GM19240 (cell line): ENCODE data around the gene MLLT3.

Source experiments
- DNase-seq: peaks from one replicate; pipeline ENCODE4 v3.0.0; 2011; ENCODE audit warnings: low spot score; ENCODE audit not compliant: insufficient read length

The MLLT3 gene

DNA sequence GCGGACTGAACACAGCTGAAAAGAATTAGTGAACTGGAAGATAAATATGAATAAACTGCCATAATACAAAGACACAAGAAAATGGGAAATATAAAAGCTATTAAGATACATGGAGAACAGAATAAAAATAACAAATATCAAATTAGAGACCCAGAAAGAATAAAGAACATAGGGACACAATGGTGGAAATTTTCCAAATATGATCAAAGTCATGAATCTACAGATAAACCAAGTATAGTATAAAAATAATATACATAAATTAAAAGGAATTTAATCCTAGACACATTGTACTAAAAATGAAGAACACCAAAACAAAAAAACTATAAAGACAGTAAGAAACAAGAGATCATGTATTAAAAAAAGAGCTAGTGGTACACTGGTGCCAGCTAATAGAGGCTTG lies 194.9 kb downstream of the MLLT3 start:
- no peak for DNase-seq

DNA sequence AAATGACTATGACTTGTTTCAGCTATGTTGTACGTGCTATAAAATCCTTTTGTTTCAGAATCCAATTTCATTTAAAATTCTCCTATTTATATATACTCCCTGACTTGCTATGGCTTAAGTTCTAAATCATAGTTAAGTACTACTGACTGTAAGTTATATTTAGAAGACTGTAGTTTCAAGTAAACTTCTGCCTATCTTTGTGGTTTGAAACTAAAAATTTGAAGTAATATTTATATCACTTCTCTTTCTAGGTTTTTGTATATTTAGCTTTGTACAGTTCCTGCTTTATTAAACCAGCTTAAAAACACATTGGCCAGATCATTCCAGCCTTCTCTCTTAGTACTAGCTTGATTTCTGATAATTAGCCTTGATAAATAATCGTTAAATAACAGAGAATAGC lies 196.3 kb downstream of the MLLT3 start:
- no peak for DNase-seq

- DNase-seq = no peak
Observed at GRCh38 chr9:20419533-20419932, 202.8 kb downstream of the MLLT3 start.

- no peak for DNase-seq
Observed at GRCh38 chr9:20418485-20418884, 203.8 kb downstream of the MLLT3 start.

- no peak for DNase-seq
Observed at GRCh38 chr9:20417373-20418080, 204.8 kb downstream of the MLLT3 start.

DNA sequence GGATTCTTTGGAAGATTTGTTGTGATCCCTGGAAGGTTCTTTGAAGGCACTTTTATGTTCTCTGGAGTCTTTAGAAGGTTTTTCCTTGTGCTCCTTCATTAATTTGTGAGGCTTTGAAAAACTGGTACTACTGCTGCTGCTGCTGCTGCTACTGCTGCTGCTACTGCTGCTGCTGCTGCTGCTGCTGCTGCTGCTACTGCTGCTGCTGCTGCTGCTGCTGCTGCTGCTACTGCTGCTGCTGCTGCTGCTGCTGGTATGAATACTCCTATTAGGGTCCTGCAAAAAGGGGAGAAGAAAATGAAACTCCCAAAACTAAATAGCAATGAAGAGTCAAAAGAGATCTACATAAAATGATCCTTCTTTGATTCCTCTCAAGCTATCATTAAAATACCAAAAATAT lies 208.1 kb downstream of the MLLT3 start:
- DNase-seq = no peak

GRCh38 chr9:20409321-20410092 lies 212.8 kb downstream of the MLLT3 start:
- no peak for DNase-seq

DNA sequence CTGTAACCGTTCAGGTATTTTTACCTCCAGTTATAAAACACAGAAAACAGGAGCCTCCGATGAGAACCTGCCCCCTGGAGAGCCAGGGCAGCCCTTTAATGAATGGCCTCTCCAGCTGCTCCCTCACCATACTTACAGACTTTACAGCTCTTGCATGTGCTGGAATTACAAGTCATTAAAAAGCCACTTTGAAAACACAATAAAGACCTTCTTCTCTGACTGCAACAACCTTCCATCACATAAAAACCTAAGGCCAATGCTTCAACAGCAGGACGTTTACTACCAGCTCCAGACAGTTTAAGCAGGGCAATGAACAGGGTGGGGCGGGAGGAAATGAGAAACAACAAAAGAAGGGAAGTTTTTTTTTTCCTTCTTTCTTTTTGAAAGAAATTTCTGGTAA lies 213.8 kb downstream of the MLLT3 start:
- DNase-seq = no peak

GRCh38 chr9:20407013-20407412 lies 215.3 kb downstream of the MLLT3 start:
- no peak for DNase-seq

DNA sequence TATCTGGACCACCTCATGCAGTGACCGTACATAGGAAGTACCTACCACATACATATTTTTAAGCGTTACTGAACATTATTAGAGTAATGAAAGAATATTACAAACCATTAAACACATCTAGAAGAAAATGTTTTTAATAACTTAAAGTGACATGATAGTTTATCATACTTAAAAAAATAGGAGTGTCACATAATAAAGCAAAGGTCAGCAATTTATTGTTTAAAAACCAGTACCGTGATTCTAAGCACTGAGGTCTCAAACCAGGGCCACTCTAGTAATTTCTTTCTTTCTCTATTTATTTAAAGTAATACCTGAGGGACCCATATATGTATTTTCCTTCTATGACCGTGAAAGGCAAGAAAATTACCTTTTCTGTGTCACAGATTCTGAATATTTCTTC lies 216.0 kb downstream of the MLLT3 start:
- DNase-seq = no peak

DNA sequence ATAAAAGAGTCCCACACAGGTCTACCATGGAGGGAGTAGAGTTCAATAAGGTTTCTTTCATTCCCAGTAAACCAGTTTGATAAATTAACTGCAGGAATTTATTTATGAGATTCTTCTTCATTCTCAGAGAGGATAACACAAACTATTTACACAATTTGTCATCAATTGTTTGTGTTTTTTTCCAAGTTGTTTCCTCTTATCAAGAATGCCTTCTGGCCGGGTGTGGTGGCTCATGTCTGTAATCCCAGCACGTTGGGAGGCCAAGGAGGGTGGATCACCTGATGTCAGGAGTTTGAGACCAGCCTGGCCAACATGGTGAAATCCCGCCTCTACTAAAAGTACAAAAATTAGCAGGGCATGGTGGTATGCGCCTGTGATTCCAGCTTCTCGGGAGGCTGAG lies 216.7 kb downstream of the MLLT3 start:
- no peak for DNase-seq

DNA sequence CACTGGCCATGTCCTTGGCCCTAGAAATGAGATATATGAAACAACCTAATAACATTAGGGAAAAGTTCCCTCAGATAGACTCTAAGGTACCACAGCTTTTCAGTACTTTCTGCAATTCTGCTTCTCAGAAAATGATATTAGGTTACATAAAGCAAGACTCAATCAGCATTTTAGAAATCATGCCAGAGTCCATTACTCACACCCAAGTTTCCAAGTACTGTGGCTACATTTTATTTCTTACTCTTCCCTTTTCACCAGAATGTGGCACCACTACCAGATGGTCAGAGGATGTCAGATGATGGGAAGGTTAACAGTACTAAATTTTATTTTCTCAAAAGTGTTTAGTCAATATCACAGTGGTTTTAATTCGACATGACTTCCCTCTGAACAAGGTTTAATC lies 217.2 kb downstream of the MLLT3 start:
- DNase-seq = no peak

DNA sequence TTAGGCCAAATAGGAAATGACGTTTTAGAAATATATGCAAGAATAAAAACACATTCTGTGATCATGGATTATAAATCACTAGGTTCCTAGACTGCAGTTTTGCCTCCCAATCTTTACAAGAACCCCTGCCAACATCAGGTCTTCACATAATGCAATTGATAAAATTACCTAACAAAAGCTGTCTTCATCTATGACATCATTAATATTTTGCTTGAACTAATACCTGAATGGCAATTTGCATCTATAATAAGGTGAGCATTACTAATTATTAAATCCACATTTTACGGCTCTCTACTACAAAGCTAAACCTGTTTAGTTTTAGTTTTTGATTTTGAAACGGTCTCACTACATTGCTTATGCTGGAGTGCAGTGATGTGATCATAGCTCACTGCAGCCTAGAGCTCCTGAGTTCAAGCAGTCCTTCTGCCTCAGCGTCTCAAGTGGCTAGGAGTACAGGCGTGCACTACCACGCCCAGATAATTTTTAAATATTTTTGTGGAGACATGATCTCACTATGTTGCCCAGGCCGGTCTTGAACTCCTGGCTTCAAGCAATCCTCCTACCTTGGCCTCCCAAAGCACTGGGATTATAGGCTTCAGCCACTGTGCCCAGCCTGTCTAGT lies 218.0 kb downstream of the MLLT3 start:
- no peak for DNase-seq

DNA sequence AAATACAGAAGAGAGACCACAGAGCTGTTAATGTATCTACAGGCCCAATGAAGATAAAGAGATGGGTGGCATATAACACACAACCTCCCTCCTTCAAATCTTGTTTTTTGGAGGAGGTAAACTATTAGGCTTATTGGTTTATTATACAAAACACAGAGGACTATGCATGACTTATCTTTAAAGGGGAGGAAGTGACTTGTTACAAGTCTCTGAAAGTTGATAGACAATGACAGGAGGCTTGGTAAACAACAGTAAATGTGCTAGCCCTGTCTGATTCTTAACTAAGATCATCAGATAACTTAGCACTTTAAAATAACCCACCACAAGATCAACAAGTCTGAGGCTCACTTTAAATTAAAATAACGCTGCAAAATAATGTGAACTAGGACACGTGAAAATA lies 219.0 kb downstream of the MLLT3 start:
- no peak for DNase-seq

GRCh38 chr9:20402273-20402875 lies 219.9 kb downstream of the MLLT3 start:
- DNase-seq = no peak

- DNase-seq = no peak
Observed at GRCh38 chr9:20398536-20399338, 223.6 kb downstream of the MLLT3 start.

DNA sequence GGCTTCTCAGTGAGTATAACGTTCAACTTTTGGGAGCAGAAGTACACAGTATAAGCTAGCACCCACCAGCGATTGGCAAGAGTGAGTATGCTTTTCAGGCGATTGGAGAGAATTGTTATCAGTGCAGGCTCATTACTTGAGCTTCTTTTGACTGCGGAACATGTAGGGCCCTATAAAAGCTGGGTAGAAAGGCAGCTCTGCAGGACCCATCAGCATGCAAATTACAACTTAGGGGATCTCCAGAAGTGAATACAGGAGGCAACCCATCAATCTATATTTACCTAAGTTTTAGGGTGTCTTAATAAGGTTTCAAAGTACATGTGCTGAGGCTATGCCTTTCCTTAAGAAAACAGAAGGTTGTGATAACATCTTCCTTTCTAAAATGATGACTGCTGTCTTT lies 225.0 kb downstream of the MLLT3 start:
- DNase-seq = no peak

DNA sequence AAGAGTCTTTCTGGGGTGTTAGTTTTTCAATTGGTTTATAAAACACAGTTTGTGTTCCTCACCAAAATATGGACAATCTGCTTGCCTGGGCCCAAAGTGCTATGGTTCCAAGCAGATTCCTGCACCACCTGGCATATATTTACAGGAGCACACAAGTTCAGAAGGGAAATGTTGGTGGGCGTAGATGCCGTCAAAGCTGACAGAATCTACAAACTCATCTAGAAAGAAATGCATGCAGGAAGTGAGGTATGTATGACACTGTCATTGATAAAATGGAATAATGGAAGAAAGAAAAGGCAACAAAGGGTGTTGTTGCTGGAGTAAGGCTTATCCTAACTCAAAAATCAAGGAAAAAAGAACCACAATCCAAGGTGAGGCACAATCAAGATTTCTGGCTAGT lies 225.8 kb downstream of the MLLT3 start:
- no peak for DNase-seq

- DNase-seq = no peak
Observed at GRCh38 chr9:20395651-20396050, 226.6 kb downstream of the MLLT3 start.

DNA sequence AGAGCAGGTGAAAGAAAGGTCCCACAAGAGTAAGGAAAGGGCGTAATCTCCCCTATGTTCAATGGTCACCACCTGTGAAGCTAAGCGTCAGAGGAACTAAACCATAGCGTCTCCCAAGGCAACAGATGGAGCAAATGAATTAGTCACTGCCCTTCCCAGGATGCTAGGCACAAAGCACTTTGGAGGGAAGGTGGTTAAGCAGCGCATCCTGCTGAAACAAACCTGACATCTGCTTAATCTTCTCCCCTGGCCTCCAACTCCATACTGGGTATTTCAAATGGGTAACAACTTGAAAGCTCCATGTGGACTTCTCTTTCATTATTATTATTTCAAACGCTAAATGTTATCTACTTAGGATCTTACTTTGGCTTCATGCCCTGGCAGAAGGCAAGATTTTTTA lies 227.3 kb downstream of the MLLT3 start:
- DNase-seq = no peak

DNA sequence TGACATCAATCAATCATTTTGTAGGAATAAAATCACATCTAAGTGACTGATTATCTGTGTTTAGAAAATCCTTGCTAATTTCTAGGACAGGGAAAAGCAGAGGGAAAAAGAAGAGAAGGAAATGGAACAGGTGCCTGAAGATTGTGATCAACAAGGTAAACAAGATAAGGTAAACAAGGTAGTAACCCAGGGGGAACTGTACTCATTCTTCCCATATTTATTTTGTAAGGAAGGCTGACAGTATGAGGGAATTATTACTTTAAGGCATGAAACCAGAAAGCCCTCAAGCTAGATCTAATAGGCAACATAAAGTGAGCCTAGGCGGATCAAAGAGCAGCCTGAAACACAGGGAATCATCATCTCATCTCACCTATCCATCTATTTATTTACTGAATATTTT lies 231.1 kb downstream of the MLLT3 start:
- DNase-seq = no peak
